Measurements from ENCODE around the gene GPX4. TPM values are rescaled to one million over a fixed set of nuclear protein-coding genes. Genes with fewer than 3 reads are reported as not detected.

GPX4 gene
- total RNA-seq, 4 donors from 2014 or later = 350 to 485 (median 414) TPM

- Histone ChIP-seq H3K27me3 (no peaks in the 10 kb centered on the region), H3K4me1 (peaks cover 57 to 66% of the 10 kb centered on the region in 2 donors), H3K36me3 (peaks cover 15 to 17% of the 10 kb centered on the region in 2 donors), H3K9me3 (no peaks in the 10 kb centered on the region), H3K4me3 (replicated peaks in 1 of 3) (peak overlapping the region in 1 of 3 donors; percentile 3), H3K27ac (peak overlapping the region; percentile 96 to 99 (median 99))
- WGBS, 2 donors = 51 to 56% methylated on average over 18 to 19 of the region's 20 CpGs
- TF ChIP-seq CTCF (IDR thresholded peaks at IDR 0.05) (no peak), POLR2A (IDR thresholded peaks at IDR 0.05) (no peak)
- intact Hi-C loops (cut with DNase I) = no loop called here
- no peak for DNase-seq
These were observed 574 bp upstream of the GPX4 start for GRCh38 chr19:1103132-1103707.

GRCh38 chr19:1104311-1105007, 665 bp downstream of the GPX4 start:
- peak; percentile 80 to 81 for DNase-seq
- intact Hi-C loops (cut with DNase I) = no loop called here
- H3K4me1 ChIP-seq = peaks cover 44 to 54% of the 10 kb centered on the region in 2 donors

GRCh38 chr19:1105008-1105872, 1.4 kb downstream of the GPX4 start:
- 48 to 61% methylated on average over 28 to 29 of the region's 69 CpGs for WGBS, 2 donors
- intact Hi-C loops (cut with DNase I) = no loop called here

More at GRCh38 chr19:1104311-1105007, 665 bp downstream of the GPX4 start:
- 1 to 2% methylated on average over 8 to 32 of the region's 93 CpGs for WGBS, 2 donors
- peak overlapping the region; percentile 47 to 98 (median 48) for H3K4me3 ChIP-seq (replicated peaks in 1 of 3)
- no peaks in the 10 kb centered on the region for H3K27me3 ChIP-seq
- no peaks in the 10 kb centered on the region for H3K9me3 ChIP-seq
- peak in 1 of 6 experiments; percentile 14 for TF ChIP-seq CTCF (IDR thresholded peaks at IDR 0.05)
- TF ChIP-seq POLR2A (IDR thresholded peaks at IDR 0.05) = peak in 1 of 2 donors; percentile 13
- H3K36me3 ChIP-seq = peaks cover 24 to 29% of the 10 kb centered on the region in 2 donors
- peak overlapping the region; percentile 98 to 99 (median 99) for H3K27ac ChIP-seq

More at GRCh38 chr19:1105008-1105872, 1.4 kb downstream of the GPX4 start:
- H3K27ac ChIP-seq = peak overlapping the region; percentile 98 to 99 (median 99)
- TF ChIP-seq POLR2A (IDR thresholded peaks at IDR 0.05) = no peak
- no peak for TF ChIP-seq CTCF (IDR thresholded peaks at IDR 0.05)
- H3K27me3 ChIP-seq = no peaks in the 10 kb centered on the region
- H3K9me3 ChIP-seq = no peaks in the 10 kb centered on the region
- peak; percentile 52 to 54 for DNase-seq
- H3K4me1 ChIP-seq = peaks cover 39 to 46% of the 10 kb centered on the region in 2 donors
- H3K36me3 ChIP-seq = peaks cover 30 to 31% of the 10 kb centered on the region in 2 donors
- peak overlapping the region; percentile 22 to 98 (median 38) for H3K4me3 ChIP-seq (replicated peaks in 1 of 3)

Measured in thyroid gland (tissue), 4 donors.